AG08395 (cell line): ENCODE data around the gene PPIB.

Experiments
- DNase-seq: peaks from one replicate; pipeline ENCODE4 v3.0.0; 2012; ENCODE audit warnings: mixed read lengths, low spot score

The PPIB gene

DNA sequence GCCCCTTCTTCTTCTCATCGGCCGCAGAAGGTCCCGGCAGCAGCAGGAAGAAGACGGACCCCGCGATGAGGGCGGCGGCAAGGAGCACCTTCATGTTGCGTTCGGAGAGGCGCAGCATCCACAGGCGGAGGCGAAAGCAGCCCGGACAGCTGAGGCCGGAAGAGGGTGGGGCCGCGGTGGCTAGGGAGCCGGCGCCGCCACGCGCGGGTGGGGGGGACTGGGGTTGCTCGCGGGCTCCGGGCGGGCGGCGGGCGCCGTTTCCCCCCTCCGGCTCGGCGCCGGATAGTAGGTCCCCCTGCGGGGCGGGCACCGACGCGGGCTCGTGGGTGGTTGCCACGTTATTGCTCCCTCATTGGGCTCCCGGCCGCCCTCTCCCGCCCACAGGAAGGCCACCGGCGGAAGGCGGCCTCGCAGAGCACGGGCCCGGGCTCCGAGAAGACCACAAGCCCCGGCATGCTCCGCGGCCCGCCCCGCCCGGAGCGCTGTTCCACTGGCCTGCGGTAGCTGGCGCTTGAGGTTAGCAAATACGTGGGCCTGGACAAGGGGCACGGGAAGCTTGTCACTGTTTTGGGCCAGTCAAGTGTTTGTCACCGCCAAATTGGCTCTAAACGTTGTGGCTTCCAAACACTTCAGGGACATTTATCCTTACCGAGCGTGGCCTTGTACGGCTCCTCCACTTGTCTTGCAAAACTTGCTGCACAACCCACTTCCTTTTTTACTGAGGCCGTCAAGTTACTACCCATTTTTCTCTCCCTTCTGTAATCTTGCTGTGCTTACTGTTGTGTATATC is at the start of gene PPIB:
PPIB (minus strand) TSS at position 154 of the 790 bp plus-strand sequence; CDS start at position 118, 36 bp downstream.
- DNase-seq: peak; percentile 97

DNA sequence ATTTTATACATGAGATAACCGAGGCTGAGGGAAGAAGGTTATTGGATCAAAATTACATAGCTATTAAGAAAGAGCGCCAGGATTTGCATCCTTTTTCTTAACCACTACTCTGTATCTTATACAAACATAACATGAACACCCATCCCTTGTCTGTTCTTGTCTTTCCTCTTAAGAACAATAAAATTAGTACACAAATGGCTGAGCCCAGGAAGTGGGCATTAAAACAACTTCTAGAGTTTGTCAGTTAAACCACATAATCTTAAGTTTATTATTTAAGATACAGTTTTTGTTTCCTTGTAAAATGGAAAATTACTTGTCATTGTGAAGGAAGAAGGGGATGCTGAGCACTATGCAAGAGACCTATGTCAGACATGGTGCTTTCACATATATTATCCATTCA is 48.9 kb upstream of the PPIB start:
- DNase-seq: no peak

DNA sequence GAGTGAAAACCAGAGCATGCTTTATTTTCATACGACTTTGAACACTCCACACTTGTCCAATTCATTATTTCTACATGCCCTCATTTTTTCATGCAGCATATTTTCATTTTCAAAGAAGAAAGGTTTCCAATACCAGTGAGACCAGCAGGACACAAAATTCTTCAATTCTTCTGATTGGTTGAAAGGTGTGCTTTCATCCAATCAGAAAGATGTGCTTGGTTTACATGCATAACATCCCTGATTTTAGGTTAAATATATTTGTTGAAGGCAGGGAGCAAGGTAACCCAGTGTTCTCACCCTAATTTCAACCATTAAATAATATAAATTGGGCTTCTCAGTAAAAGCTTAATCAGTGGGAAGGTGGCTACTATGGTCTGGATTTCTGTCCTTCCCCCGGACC is 47.5 kb upstream of the PPIB start:
- DNase-seq: no peak

DNA sequence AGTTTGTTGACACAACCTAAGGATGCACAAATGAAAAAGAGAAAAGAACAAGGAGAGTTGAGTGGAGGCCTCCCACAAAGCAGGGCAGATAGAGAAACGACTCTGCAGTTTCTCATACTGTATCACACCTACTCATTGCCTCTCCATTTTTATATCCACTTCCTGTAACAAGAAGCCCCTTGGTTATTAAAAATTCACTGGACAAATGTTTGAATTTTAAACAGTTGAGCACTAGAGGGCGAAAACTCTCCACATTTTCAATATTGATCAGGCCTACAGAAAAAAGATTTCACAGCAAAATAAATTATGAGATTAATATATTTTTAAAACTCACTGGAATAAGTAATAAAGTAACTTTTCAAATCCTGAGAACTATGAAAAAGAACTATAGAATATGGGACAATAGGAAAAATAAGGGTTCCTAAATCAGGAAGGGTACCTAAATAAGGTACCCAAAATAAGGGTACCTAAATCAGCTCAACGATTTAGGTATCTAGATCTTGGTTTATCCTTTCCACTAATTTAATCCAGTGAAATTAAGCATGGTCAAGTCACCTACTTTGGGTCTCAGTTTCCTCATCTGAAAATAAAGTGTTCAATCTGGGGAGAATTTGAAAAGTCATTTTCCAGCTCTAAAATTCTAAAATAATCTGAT is 47.0 kb upstream of the PPIB start:
- DNase-seq: peak; percentile 43

DNA sequence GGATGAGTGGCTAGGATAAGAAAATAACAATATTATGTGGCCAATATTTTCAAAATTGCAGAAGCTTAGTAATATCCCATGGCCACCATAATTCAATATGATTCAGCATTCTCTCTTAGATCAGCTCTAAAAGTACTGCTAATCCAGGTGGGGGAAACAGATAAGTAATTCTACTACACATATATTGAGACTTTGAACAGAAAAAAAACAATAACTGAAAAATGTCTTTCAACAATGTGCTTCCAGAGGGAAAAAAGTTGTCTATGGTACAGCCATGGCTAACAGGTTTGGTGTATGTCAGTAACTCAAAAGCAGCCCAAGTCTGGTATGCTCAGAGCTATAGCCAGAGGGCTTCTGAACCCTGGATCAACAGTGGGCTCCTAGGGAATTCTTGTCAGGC is 42.4 kb upstream of the PPIB start:
- no peak for DNase-seq

DNA sequence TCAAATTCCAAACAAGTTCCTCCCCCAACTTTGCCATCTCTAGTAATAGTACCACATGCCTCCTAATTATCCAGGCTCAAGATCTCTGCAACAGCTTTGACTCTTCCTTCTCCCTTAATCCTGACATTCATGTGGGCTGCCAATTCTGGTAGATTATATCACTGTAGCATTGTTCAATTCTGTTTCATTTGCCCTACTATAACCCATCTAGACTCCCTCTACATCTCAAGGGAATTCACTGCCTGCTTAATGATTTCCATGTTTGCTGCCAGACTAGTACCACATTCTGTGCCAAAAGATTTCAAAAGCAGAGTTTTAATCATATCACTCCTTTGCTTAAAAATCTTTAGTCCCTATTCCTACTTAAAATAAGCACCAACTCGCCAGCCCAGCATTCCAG is 34.6 kb upstream of the PPIB start:
- DNase-seq: peak; percentile 72

DNA sequence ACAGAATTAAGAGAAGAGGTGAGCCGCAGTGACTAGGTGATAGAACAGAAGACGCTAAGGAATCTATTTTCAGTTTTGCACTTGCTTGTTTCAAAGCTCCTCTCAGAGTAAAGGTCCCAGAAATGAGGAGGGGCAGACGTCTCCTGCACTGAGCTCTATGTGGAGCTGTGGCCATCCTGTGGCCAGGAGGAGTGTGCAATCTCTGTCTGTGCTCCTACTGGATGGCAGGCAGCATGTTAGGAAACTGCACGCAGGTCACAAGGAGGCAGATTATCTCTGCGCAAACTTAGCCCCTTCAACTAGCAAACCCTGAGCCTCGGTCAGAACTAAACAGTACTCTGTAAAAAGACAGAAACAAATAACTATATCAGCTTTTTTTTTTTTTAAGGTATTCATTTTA is 31.1 kb upstream of the PPIB start:
- no peak for DNase-seq

DNA sequence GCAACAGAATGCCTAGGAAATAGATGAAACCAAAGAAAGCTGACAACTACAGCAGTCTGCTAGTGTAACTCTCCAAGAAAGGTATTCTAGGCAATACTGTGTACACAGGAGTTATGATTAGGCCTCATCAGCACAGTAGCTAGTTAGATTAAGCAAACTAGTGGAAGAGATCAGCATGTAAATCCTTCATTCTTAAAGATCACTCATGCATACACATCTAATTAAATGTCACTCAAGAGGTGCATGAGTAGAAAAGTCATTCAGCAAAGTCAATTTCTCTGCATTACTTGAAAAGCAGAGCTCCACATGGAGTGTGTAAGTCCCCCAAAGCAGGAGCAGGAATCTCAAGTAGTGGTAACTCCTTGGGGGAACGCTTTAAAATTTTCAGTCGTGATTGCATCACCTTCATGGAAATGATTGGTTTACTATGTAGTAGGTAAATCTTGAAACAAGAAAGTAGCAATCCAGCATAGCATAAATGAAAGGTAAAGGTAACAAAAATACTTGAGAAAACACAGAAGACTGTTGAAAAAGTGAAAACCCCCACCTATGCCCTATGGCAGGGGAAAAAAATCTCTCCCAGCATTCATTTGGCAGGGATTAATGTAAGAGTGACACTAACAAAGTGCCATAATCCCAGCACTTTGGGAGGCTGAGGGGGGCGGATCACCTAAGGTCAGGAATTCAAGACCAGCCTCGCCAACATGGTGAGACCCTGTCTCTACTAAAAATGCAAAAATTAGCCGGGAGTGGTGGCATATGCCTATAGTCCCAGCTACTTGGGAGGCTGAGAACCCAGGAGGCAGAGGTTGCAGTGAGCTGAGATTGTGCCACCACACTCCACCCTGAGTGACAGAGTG is 29.4 kb upstream of the PPIB start:
- DNase-seq: no peak

DNA sequence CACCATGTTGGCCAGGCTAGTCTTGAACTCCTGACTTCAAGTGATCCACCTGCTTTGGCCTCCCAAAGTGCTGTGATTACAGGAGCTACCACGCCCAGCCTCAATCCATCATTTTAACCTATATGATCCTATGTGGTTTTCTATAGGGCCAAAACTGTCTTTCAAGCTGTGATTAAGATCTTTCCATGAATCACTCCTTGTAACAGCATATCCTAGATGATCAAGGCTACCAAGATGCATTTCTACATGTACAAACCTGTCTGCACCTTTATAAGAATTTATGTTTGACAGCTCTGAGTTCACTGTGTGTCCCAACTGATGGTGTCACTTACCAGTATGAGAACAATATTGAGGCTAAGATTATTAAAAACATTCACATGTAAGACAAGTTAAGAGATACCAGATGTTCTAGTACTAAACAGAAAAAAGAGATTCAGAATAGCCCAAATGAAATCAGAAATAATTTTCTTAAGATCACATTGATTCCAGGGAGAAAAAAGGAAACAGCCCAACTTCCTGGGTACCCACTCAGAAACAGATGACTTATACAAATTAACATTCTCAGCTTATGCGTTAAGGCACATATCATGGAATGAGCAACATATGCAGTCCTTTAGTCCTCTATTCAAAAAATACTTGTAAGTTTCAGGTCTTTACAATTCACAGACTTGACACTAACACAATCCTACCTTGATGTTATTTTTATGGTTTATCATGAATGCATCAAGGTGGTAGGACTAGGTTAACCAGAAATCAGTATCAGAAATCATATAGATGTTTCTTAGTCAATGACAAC is 24.8 kb upstream of the PPIB start:
- no peak for DNase-seq

DNA sequence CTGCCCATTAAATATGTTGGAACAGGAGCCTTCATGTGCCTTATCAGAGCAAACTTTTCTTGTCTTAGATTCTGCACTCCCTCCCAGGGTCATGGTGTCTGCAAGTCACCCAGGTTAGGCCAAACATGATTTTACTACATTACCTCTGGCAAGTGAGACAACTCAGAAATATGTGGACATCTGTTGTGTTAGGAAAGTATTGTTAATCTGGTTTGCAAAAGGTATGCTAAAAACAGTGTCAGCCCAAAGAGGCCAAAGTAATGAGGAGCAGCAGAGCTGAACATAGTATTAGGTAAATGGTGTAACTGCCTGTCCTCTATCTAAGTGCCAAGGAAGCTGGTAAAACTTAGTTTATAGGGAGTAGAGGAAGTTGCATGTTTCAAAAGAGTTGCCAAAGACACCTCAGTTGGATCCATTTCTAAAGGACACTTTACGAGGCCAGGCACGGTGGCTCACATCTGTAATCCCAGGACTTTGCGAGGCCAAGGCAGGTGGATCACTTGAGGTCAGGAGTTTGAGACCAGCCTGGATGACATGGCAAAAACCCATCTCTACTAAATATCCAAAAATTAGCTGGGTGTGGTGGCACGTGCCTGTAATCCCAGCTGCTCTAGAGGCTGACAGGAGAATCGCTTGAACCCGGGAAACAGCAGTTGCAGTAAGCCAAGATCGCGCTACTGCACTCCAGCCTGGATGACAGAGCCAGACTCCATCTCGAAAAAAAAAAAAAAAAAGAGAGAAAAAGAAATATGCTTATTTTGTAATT is 22.5 kb upstream of the PPIB start:
- no peak for DNase-seq

DNA sequence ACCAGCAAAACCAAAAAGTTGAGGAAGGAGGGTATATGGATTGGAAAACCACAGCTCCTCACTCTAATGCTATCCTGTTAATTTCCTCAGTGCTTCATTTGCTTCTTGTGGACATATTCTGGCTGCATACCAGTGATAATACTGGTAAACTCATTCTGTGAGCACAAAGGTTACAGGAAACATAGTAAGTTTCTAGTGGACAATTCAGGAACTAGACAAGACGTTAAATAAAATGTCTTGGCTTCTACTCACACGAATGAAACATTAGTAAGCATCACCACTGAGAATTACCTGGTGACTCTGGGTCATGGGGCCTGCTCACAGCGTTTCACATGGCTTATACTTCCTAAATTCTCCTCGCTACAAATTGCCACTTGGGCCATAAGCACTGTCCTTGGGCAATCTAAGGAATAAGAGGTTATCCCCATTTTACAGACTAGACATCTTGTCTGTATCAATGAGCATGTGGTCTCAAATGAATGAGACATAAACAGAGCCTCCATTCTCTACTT is 20.1 kb upstream of the PPIB start:
- no peak for DNase-seq

DNA sequence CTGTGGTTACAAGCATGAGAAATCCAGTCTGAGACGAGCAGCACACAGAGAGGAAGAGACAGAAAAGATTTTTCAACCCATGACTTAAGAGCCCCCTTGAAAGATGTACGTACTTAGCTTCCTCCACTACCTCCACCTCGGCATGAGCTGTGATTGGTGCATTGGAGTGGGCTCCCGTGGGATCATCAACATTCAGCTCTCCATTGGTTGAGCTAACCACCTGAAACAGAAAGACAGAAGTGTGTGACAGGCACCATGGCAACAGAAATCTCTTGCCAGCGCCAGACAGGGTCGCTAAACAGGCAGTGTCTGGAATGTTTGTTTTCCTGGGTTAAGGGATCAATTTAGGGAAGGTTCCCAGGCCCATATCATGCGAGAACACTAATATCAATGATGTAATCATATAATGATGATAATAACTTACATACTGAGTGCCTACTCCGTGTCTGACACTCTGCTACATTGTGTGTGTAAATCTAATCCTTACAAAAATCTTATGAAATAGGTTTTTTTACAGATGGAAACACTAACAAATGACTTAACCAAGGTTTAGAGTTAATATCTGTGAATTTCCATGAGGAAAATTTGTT is 17.5 kb upstream of the PPIB start:
- DNase-seq: no peak

DNA sequence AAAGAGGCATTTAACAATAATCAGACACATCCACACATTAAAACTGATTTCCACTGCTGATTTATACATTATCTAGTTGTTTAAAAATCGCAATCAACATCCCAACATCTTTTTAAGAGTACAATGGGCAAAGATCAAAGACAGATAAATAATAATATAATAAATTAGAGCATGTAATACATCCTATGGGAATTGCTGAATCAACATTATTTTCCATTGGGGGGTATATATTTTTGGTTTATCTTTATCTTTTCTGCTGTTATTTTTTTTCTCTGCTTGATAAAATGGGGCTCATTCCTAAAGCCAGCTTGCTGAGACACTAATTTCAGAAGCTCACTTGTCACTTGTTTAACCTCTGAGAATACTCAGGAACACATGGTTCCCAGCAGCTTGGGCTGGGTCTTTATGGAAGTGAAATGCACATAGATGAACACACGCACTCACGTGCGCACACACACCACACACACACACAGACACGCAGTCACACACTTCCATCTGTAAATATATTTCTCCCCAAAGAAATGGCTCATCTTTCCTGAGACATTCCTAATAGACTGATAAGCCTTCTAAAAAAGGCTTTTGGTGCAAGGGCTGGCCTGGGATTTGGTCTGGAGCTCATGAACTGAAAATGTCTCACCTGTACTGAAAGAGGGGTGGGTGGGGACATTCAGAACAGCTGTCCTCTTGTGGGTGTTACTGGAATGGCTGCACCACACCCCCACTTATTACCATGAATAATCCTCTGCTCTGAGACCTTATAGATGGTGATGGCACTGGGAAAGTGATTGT is 3.5 kb upstream of the PPIB start:
- DNase-seq: no peak

DNA sequence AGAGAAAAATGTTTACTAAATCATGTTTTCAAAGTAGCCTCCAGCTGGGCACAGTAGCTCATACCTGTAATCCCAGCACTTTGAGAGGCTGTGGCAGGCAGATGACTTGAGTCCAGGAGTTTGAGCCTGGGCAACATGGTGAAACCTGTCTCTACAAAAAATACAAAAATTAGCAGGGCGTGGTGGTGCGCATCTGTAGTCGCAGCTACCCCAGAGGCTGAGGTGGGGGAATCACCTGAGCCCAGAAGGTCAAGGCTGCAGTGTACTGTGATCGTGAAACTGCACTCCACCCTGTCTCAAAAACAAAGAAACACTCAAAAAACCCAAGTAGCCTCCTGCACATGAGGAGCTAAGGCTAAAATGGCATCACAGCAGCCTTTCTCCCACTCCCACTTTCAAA is 1.6 kb upstream of the PPIB start:
- DNase-seq: no peak

DNA sequence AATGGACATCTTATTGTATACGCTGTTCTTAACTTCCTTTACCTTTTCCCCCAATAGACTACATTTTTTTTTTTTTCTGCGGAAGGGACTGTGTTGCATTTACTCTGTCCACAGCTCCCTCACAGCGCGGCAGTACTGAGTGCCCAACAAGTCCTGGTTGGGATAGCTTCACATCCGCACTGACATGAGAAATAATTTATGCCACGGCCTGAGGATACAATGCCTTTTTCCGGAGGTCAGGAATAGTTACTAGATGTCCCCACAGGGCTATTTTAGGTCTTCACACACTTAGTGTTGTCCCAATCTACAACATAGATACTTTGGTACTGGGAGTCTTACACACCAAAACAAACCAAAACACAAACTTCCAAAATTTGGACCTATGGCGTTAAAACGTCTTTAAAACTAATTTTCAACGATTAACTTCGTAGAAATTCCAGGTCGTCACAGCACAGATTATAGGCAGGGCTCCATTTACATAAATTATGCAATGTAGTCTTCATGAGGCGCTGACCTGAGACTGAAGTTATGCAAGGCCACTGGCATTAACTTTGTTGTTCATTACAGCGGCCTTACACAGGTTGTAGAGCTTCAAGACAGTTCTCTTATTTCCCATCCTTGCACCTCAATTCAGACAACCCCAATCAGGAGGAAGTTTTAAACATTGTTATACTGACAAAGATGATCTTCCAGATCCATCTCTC is 989 bp upstream of the PPIB start:
- no peak for DNase-seq

DNA sequence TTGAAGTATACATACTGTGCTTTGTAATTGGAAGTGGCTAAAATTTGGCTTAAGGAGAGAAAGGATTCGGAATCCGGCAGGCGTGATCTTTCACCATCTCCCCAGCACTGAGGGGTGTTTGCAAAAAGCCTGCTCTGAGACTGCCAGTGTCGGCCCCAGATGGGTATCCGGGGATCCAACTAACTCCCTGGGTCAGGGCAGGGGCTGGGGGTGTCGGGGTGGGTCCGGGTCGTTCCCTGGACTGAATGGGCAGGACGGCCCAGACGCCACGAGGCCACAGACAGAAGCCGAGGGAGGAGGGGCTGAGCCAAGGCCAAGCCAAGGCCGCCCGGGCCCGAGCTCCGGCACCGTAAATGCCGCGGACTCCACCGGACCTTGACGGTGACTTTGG is 349 bp downstream of the PPIB start:
- DNase-seq: peak; percentile 39

DNA sequence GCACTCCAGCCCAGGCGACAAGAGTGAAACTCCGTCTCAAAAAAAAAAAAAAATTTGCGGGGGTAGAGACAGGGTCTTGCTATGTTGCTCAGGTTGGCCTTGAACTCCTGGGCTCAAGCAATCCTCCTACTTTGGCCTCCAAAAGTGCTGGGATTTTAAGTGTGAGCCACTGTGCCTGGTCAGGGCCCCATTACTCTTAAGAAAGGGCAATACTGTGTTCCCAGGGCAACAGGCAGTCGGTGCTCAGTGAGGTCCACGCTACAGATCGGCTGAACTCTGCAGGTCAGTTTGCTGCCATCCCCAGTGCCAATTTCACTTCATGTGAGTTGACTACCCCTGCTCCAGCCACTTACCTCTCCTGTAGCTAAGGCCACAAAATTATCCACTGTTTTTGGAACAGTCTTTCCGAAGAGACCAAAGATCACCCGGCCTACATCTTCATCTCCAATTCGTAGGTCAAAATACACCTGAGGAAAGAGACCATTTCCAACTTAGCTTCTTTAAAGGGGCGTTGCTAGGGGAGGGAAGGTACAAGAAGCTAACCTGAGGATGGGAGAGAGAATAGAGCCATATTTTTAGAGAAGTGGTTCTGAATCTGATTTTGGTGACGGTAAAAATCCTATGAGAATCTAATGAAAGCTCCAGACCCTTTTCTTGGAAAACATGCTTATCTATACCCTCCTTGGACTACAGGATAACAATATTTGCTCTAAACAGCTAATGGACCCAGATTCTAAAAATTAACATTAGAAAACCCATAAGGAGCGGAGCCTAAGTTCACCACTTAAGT is 939 bp downstream of the PPIB start:
- no peak for DNase-seq
